HG02610 (cell line): ENCODE results near the gene ERMP1.
"Not testable (repeated sequence)": the region's sequence is repeated elsewhere in the genome, so short reads cannot be mapped to it uniquely, and the experiment has no call there.

Experiments used
- ATAC-seq: cut with Tn5 transposase; IDR thresholded peaks from one replicate; pipeline ENCODE4 v1.9.1; 2021; ENCODE audit warnings: mild to moderate bottlenecking, moderate library complexity; ENCODE audit not compliant: unreplicated experiment

The ERMP1 gene

DNA sequence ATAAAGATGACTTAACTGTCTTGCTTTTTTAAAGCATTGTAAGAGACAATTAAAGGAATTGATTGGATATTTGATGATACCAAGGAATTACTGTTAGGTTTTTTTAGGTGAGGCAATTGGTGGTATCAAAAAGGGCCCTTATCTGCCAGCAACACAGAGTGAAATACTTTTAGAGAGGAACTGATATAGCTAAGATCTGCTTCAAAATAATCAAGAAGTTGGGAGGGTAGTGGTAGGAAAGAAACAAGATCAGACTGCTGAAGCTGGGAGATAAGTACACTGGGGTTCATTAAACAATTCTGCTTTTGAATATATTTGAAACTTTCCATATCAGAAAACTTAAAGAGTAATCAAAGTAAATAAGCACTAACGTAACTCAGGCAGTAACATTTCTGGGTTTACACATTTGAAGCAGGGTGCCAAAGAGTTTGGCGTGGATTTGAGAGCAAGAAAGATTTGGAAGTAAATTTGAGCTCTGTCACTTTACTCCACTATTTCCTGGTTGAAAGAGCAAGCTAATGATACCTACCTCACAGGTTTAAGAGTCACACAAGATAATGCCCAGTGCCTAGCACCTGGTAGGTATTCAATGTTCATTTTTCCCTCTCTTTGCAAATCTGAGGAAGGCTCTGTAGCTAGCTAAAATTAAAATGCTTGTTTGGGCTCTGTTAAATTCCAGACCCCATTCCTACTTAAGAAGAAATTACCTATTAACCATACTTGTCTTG lies 6.9 kb downstream of the ERMP1 start:
- no peak for ATAC-seq

DNA sequence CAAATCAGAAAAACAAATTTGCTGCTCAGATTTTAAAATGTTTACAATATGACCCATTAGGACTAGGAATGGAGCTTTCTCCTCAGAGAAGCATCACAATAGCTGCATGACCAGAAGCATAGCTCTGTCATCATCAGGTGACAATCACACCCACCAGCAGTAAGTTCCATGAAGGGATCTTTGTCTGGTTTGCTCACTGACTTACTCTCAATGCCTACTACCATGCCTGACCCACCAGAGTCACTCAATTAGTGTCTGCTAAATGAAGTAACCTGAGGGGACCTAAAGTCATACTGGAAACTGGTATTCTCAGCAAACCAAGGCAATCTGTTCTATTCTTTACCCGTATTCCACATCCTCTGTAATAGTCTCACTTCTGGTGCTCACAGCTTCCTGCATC lies 7.7 kb downstream of the ERMP1 start:
- no peak for ATAC-seq

DNA sequence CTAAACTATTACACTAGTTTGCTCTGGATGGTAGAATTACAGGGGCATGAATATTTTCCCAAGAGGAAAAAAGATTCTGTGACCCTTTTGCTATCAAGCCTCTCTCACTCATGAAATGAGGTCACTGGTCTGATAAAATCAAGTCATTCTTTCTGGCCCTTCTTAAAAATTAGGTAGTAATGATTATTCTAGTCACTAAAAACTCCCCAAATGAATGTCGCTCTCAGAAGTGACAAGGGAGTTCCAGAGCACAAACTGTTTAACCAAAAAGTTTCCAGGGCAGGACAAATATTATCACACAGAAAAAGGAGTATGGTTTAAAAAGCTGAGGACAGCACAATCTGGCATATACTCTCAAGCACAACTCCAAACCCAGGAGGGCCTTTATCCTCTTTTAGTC lies 12.5 kb downstream of the ERMP1 start:
- ATAC-seq, result peak; percentile 36

DNA sequence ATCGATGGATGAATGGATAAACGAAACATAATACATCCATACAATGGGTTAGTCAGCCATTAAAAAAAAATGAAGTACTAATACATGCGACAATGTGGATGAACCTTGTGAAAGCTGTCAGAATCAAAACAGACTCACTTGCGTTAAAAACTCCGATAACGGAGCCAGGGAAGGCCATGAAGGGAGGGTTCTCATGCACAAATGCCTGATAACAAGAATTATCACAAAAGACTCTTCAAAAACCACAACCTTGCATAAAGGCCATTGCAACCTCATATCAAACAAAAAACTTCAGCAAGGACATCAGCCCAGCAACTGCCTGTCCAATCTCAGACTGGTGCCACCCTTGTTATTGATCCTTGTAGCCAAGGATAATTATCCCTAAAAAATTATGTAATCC lies 13.7 kb downstream of the ERMP1 start:
- no peak for ATAC-seq

DNA sequence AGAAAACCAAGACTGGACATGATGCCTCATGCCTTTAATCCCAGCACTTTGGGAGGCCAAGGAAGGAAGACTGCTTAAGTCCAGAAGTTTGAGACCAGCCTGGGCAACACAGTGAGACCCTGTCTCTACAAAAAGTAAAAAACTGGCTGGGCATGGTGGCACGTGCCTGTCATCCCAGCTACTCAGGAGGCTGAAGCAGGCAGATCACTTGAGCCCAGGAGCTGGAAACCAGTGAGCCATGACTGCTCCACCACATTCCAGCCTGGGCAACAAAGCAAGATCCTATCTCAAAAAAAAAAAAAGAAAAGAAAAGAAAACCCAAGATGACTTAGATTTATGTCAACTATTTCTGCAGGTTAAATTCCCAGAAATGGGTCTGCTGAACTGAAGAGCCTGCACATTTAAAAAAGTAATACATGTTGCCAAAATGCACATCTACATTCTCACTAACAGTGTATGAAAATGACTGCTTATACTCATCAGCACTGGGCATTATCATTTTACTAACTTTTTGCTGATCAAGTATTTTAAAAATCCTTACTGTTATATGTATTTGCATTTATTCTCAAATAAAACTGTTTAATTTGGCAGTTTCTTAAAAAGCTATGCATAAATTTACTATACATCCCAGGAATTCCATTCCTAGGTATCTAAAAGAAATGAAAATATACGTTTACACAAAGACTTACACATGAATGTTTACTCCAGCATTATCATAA lies 14.3 kb downstream of the ERMP1 start:
- no peak for ATAC-seq

DNA sequence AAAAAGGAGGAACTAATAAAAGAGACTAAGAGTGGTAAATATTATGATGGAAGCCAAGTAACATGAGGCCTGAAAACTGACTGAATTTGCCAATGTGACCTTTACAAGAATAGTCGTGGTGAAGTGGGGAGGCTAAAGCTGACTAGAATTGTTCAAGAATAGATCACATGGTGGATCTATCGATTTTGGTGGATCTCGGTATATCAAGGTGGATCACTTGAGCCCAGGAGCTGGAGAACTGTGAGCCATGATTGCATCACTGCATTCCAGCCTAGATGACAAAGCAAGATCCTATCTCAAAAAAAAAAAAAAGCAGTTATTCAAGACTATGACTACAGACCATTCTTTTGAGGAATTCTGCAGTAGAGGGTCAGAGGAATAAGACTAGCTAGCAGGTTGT lies 15.1 kb downstream of the ERMP1 start:
- ATAC-seq, result no peak

DNA sequence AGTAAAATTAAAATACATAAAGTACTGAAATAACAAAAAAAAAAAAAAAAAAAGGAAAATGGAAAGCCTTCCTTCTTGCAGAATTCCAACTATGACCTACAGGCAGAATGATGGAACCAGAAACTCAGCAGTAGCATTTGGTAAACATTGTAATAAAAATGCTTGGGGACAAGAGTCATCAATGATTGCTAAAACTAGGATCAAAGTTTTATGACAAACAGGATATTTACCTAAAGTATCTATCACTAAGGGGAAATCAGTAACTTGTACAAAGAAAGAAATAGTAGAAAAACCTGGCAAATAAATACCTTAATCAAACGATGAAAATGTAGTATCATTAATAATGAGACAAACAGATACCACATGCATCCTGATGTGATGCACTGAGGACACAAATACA lies 17.5 kb downstream of the ERMP1 start:
- no peak for ATAC-seq

DNA sequence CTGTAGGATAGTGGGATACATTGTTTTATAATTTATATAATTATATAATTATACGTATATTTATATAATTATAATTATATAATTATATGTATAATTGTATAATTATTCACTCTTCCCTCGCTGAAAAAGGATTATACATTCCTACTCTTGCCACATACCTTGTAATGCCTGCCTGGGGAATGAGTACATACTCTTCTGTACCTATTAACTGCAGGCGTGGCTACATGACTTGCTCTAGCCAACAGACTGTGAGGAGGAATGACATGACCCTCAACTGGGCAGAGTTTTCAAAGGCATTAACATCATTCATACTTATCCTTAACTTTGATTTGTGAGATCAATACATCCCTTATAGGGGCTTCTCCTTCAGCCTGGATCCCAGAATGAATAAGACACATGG lies 19.1 kb downstream of the ERMP1 start:
- no peak for ATAC-seq

DNA sequence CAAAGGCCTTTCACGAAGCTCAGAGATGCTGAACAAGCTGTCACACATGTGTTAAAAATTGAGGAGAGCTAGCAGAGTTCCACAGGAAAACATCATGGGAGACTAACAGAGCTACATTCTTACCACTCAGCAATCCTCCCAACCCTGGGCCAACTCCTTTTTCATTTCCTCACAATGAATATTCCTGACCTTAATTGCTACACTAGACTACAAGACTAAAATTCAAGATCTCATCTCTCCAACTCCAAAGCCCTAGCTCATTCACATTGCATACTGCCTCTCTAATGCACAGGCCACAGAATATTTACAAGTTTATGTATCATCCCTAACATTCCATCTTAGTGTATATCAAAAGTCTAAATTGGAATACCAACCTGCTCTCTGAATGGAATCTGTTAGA lies 21.2 kb downstream of the ERMP1 start:
- no peak for ATAC-seq

DNA sequence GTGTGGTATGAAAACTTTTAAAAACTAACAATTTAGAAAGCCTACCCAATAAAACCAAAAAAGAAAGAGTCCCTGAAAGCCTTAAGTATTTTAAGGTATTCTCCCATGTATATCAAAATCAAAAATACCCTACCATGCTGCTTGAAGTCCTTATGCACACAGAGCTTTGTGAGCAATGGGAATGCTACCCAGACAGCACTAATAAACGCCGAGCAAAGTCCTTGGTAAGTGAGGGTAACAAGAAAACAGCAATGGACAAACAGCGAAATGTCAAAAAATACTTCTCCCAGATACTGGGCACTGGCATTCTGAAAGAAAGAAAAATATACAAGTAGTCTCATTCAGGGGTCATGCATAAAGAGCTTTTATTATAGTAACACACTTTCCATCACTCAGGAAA lies 27.4 kb downstream of the ERMP1 start:
- no peak for ATAC-seq

DNA sequence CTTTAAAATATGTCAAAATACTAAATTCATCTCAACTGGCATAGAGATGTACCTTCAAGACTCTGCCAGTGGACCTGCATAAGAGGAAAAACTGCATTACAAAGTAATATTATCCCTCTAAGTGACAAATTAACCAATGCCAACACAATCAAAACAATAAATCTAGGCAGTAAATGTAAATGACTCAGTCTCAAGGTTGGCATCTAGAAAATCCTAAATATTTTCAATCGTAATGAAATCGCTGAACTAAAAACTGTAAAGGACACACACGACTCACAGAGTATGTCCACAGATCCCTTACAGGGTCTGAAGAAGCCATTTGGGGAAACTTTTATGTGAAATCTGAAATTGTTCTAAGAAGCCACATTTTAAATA lies 31.2 kb downstream of the ERMP1 start:
- no peak for ATAC-seq

DNA sequence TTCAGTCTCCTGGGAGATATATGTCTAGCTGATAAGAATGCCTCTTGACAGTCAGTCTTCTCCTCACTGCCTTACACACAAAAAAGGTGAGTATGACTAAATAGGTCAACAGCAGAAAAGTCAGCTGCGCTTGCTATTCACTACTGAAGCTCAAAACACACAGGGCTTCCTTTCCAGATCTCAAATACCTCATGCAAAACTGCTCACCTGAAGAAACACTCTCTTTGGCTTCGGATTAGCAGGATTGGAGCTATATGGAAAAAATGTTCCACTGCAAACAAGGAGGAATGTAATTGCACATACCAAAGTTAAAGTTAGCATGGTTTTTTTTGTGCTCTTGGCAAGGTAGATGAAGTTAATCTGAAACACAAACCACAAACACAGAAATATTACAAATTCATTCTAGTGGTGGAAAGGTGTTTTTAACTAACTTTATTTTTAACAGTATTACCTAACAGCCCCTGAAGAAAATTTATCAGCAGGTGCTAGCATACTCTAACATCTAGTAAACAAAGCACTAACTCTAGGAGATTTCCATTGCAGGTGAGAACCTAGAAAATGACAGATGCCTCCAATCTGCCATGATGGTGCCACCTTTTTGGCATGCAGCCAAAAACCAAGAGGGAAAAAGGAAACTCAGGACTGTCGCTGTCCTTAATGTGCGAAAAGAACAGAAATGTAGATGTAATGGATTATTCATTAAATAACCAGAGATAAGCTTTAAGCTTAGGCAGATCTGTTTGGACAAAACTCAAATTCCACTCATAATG lies 31.8 kb downstream of the ERMP1 start:
- ATAC-seq, result no peak

DNA sequence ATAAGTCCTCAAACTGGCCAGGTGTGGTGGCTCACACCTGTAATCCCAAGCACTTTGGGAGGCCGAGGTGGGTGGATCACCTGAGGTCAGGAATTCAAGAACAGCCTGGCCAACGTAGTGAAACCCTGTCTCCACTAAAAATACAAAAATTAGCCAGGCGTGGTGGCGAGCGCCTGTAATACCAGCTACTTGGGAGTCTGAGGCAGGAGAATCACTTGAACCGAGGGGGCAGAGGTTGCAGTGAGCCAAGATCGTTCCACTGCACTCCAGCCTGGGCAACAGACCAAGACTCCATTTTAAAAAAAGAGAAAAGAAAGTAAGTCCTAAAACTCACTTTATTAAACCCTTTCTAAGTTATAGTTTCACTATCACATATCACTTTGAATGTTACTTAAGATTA lies 32.5 kb downstream of the ERMP1 start:
- not testable (repeated sequence) for ATAC-seq

DNA sequence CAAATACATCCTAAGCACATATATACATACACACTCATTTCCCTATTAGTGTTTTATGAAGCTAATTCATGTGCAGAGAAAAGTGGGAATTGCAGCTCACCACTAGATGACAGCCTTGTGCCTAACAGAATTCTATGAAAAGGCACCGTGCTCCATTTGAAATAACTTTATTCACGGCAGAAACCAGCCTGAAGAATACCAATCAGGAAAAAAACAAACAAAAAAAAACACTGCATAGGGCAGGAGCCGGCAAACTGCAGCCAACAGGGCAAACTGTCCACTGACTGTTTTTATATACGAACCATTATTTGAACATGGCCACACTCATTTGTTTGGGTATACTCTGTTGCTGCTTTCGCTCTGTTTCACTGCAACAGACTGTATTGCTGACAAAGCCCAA lies 33.6 kb downstream of the ERMP1 start:
- no peak for ATAC-seq

DNA sequence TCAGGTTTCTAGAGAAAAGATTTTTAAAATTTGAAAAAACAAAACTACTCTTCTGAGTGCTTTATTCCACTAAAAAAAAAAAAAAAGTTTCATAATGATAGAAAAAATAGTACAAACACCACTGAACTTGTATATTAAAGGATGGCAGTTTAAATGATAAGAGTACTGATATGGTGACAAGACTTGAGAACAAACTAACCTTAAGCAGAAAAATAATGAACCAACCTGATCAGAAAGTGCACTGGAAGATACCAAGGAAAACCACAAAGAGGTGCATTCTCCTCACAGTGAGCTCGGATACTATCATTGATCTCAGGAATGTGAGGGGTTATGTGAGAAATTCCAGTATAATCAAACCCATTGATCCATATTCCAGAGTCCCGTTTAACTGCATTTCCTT lies 34.3 kb downstream of the ERMP1 start:
- no peak for ATAC-seq

DNA sequence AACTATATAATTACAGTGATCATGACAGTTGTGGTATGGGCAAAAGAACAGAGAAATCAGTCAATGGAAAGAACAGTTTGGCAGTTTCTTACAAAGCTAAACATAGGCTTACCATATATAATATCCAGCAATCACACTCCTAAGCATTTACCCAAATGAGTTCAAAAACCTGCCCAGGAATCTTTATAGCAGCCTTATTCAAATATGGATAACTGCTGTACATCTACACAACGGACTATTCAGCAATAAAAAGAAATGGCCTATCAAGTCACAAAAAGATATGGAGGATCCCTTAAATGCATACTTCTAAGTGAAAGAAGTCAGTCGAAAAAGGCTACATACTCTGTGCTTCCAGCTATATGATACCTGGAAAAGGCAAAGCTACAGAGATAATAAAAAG lies 36.6 kb downstream of the ERMP1 start:
- no peak for ATAC-seq

DNA sequence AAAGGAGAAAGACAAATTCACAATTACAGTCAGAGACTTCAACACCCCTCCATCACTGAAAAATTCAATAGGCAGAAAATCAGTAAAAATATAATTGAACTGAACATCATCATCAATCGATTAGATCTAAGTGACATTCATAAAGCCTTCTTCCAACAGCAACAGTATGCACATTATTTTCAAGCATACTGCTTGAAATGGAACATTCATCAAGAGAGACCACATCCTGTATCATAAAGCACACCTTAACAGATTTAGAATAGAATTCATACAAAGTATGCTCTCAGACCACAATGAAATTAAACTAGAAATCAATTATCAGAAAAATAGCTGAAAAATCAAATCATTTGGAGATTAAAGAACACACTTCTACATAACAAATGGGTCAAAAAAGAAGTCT lies 39.1 kb downstream of the ERMP1 start:
- no peak for ATAC-seq

DNA sequence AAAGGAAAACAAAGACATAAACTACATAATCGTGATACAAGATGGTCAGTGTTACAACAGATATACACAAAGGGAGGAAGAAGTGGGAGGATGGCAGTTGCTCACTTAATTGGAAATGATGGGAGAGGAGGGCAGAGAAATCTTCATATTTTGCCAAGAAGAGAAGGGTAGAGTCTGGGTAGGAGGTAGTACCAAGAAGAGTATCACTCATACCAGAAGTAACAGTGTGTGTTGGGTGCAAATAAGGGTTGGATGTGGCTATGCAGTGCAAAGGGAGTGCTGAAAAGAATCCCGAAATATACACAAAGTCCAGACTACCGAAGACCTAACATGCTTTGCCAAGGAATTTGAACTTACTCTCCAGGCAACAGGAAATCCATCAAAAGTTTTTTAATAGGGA lies 41.0 kb downstream of the ERMP1 start:
- ATAC-seq, result no peak

DNA sequence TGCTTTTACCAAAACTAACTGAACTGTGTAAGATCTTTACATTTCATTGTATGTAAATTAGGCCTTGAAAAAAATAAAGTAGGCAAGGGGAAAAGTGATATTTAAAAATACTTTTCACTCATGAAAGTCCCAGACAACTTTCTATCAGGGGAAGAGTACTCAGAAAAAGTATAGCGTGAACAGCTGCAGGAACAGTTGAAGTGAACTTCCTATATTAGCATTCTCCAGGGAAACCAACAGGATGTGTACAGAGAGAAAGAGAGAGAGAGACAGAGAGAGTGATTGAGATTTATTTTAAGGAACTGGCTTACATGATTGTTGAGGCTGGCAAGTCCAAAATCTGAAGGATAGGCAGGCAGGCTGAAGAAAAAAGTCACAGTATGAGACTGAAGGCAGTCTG lies 42.0 kb downstream of the ERMP1 start:
- ATAC-seq, result no peak

DNA sequence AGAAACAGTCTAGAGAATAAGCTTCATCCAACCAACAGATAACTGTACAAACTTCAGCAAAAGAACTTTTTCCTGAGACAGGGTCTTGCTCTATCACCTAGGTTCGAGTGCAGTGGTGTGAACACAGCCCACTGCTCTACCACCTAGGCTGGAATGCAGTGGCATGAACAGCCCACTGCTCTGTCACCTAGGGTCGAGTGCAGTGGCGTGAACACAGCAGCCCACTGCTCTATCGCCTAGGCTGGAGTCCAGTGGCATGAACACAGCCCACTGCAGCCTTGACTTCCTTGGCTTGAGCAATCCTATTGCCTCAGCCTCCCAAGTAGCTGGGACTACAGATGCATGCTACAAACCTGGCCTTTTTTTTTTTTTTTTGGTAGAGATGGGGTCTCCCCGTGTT lies 43.4 kb downstream of the ERMP1 start:
- no peak for ATAC-seq

DNA sequence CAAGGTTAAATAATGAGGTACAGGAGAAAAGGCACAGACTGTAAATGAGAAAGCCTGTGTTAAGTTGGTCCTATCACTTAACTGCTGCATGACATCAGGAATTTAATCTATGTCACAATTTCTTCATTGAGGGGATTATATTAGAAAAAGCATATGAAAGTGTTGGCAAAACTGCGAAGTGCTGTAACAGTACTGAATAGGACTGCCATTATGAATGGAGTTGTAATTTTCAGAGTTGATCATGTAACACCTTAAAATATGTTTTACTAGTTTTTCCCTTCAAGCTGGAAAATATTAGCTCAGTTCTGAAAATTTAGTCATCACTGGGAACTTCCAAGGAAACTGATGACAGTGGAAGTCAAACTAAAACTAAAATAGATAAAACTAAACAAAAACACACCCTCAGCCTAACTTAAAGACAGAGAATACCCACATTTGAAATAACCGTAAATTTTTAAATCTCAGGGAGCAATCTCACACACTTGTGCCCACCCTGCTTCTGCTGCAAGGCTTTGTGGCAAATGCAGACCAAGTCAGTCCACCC lies 45.1 kb downstream of the ERMP1 start:
- no peak for ATAC-seq

DNA sequence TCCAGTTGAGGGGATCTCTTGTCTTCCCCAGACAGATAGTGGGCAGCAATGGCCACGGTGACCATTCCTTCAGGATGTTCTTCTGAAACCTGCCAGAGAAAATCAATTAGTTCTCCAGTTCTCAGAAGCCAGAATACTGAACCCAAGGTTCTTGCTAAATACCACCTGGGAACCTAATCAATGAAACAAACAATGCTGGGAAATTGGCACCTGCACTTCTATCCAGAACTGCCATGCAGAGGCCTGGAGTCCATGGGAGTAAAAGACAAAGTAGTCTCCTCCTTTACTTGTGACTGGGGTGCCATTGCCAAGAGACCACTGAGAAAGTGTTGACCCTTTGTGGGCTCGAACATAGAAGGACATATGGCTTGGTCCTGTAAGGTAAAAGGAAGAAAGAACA lies 45.7 kb downstream of the ERMP1 start:
- ATAC-seq, result no peak
